GM12878 (cell line): ENCODE results near the gene AP1M1. TPM values are rescaled to one million over a fixed set of nuclear protein-coding genes. Genes with fewer than 3 reads are reported as not detected.

ENCODE experiments used
- ATAC-seq: fragments of 200-7000 bp; cut with Tn5 transposase; 3 replicates; pipeline ENCODE4 v1.9.1; 2020; ENCODE audit warnings: mild to moderate bottlenecking, moderate library complexity
- BruUV-seq: library from RNA; stranded (reverse); fragments of 400-500 nt; replicated peaks from 2 replicates; lab custom pipeline; 2021; lab: Mats Ljungman, UMichigan
- CTCF ChIA-PET: fragments of 300-600 bp; sonication (Branson Sonifier 250); formaldehyde crosslinking; extraction: SDS; loops from one replicate; lab custom pipeline; 2021; ENCODE audit warnings: inconsistent platforms; lab: Yijun Ruan, JAX
- POLR2A ChIA-PET: fragments of 350-600 bp; formaldehyde crosslinking; extraction: SDS; loops from one replicate; lab custom pipeline; 2021; ENCODE audit warnings: inconsistent platforms; lab: Charles Lee
- RAD21 ChIA-PET: fragments of 300-600 bp; sonication (Branson Sonifier 250); formaldehyde crosslinking; loops from one replicate; lab custom pipeline; 2023; ENCODE audit warnings: antibody characterized with exemption; ENCODE audit not compliant: unreplicated experiment; lab: Charles Lee
- SMC1A ChIA-PET: fragments of 300-600 bp; sonication (Branson Sonifier 250); formaldehyde crosslinking; loops from one replicate; lab custom pipeline; 2023; ENCODE audit not compliant: unreplicated experiment, uncharacterized antibody; lab: Charles Lee
- DNase-seq: peaks from one replicate; pipeline ENCODE4 v3.0.0-alpha.2; 2011; ENCODE audit warnings: low read depth, low spot score
- FAIRE-seq: peaks from 3 replicates; lab custom pipeline; 2011; peaks lifted over from hg19 to GRCh38; lab: Jason Lieb, UNC
- H2AFZ ChIP-seq: 2 replicates; pipeline ENCODE4 v1.6.0; 2011; ENCODE audit warnings: low read depth, low read length, control low read depth; ENCODE audit not compliant: control insufficient read depth
- H3K27ac ChIP-seq: 2 replicates; pipeline ENCODE4 v1.5.1; 2011; ENCODE audit warnings: control low read depth; ENCODE audit not compliant: control insufficient read depth, insufficient read depth
- H3K27me3 ChIP-seq, 2 experiments: replicated peaks in 1 of 2; 2 replicates each; pipeline versions ENCODE4 v1.6.0 to v1.6.1; 2011; ENCODE audit warnings: low read length in 1 of 2; ENCODE audit not compliant: control insufficient read depth in 2 of 2, insufficient read depth in 2 of 2
- H3K36me3 ChIP-seq, 2 experiments: 2 replicates each; pipeline ENCODE4 v1.5.1; 2011; ENCODE audit warnings: low read length in 1 of 2; ENCODE audit not compliant: control insufficient read depth in 2 of 2, insufficient read depth in 2 of 2
- H3K4me1 ChIP-seq: 2 replicates; pipeline ENCODE4 v1.6.1; 2011; ENCODE audit warnings: mild to moderate bottlenecking, low read length, moderate library complexity, mixed read lengths; ENCODE audit not compliant: control insufficient read depth, insufficient read depth
- H3K4me2 ChIP-seq: 2 replicates; pipeline ENCODE4 v1.6.0; 2011; ENCODE audit warnings: control low read depth; ENCODE audit not compliant: control insufficient read depth, insufficient read depth
- H3K4me3 ChIP-seq: fragments of 200-600 bp; sonication (generic); 2 replicates; pipeline ENCODE4 v1.5.1; 2016
- H3K79me2 ChIP-seq: 2 replicates; pipeline ENCODE4 v1.6.0; 2011; ENCODE audit warnings: low read length; ENCODE audit not compliant: control insufficient read depth, insufficient read depth
- H3K9ac ChIP-seq: 2 replicates; pipeline ENCODE4 v1.8.0; 2011; ENCODE audit warnings: low read length, control low read depth, mixed read lengths; ENCODE audit not compliant: control insufficient read depth, insufficient read depth
- H3K9me3 ChIP-seq: replicated peaks from 3 replicates; pipeline ENCODE4 v1.5.1; 2011; ENCODE audit warnings: mild to moderate bottlenecking, low read length; ENCODE audit not compliant: control insufficient read depth, insufficient read depth
- H4K20me1 ChIP-seq: 2 replicates; pipeline ENCODE4 v1.6.0; 2011; ENCODE audit not compliant: control insufficient read depth, insufficient read depth
- ATF7 ChIP-seq: fragments of 450-650 bp; IDR thresholded peaks from 2 replicates; pipeline ENCODE4 v1.6.1; 2016; ENCODE audit warnings: low read depth, mild to moderate bottlenecking
- BACH1 ChIP-seq: fragments of 450-650 bp; IDR thresholded peaks from 2 replicates; pipeline ENCODE4 v1.6.1; 2017; ENCODE audit warnings: mild to moderate bottlenecking, borderline replicate concordance
- NBN ChIP-seq: fragments of 450-650 bp; IDR thresholded peaks from 2 replicates; pipeline ENCODE4 v1.6.1; 2016
- NR2C2 ChIP-seq: IDR thresholded peaks from 2 replicates; pipeline ENCODE4 v1.6.1; 2011; ENCODE audit warnings: borderline replicate concordance, low read depth; ENCODE audit not compliant: control insufficient read depth, insufficient read length
- STAT1 ChIP-seq: fragments of 450-650 bp; conservative IDR thresholded peaks from 2 replicates; pipeline ENCODE4 v1.6.1; 2014; ENCODE audit warnings: antibody characterized with exemption, mild to moderate bottlenecking
- SUPT20H ChIP-seq: IDR thresholded peaks from 2 replicates; pipeline ENCODE4 v1.6.1; 2011; ENCODE audit warnings: low read depth, mild to moderate bottlenecking, low read length, moderate library complexity, borderline replicate concordance; ENCODE audit not compliant: control insufficient read depth
- TCF7 ChIP-seq: IDR thresholded peaks from 2 replicates; pipeline ENCODE4 v1.6.1; 2014; ENCODE audit warnings: antibody characterized with exemption, borderline replicate concordance
- ZBTB33 ChIP-seq: fragments of 450-650 bp; IDR thresholded peaks from 2 replicates; pipeline ENCODE4 v1.6.1; 2017; ENCODE audit warnings: mild to moderate bottlenecking
- ZBTB4 ChIP-seq: fragments of 450-650 bp; formaldehyde crosslinking; IDR thresholded peaks from 2 replicates; pipeline ENCODE4 v1.4.0; 2022; ENCODE audit warnings: mild to moderate bottlenecking, moderate library complexity
- ZNF687 ChIP-seq: fragments of 450-650 bp; IDR thresholded peaks from 2 replicates; pipeline ENCODE4 v1.6.1; 2017; ENCODE audit warnings: mild to moderate bottlenecking, moderate library complexity
- WGBS: methylation state at CpG from one replicate; pipeline ENCODE4 v1.1.6; 2016; ENCODE audit warnings: low lambda C conversion rate; ENCODE audit not compliant: insufficient replicate concordance, insufficient coverage; ENCODE audit errors: missing lambda C conversion rate; 5-methylcytosine and 5-hydroxymethylcytosine counted together
- in situ Hi-C: fragments of 300-500 bp; cut with MboI; formaldehyde crosslinking; loops from 9 replicates; pipeline ENCODE4 v1.14.3; 2018; ENCODE audit warnings: mixed read lengths
- intact Hi-C: fragments of 100-400 bp; cut with micrococcal nuclease; formaldehyde crosslinking; loops from one replicate; pipeline ENCODE4 v1.14.2; 2022; ENCODE audit not compliant: unreplicated experiment
- polyA plus RNA-seq, 11 experiments: library from polyadenylated mRNA; depleted of rRNA in 4 of 11; unstranded in 6 of 11; stranded (reverse) in 5 of 11; fragments of >200 nt; fragmentation: Nextera tagmentation in 4 of 11; fragmentation: Illumina TruSeq in 1 of 11; extraction: Ambion mirVana in 4 of 11; extraction: Trizol in 1 of 11; gene quantifications; 1 replicate in 1 of 11; 2 replicates in 10 of 11; pipeline versions ENCODE4 v1.2.1 to v1.2.3, GENCODE V29; 2011 to 2016; ENCODE audit warnings: inconsistent platforms in 2 of 11, missing spikeins in 2 of 11, low read depth in 1 of 11
- total RNA-seq, 4 experiments: library from RNA; depleted of rRNA in 3 of 4; stranded (reverse); fragments of >200 nt in 3 of 4; fragmentation: Illumina TruSeq in 1 of 4; extraction: Trizol in 1 of 4; gene quantifications; 2 replicates each; pipeline versions ENCODE4 v1.2.1 to v1.2.3, GENCODE V29; 2013 to 2021

Gene AP1M1
- total and polyA plus RNA-seq, 10 of the 15 experiments (the other 5 are each of a cell fraction or from before 2014, with no cell fraction given): 1.0 to 116 (median 44.7) TPM

- 0 out of 2 replicates have a peak, but pooled peaks have one; percentile 3 for TF ChIP-seq ZBTB33
Measured at GRCh38 chr19:16247353-16248182, 49.9 kb downstream of the AP1M1 start (continued).

- no peak overlapping the region for H3K9ac ChIP-seq
- H2AFZ ChIP-seq: no peak overlapping the region
- DNase-seq (no peak), ATAC-seq (no peak), FAIRE-seq (no peak)
- H3K27me3 ChIP-seq: no peaks in the 10 kb centered on the region
- no peak overlapping the region for H3K4me2 ChIP-seq
- H3K27ac ChIP-seq: no peak overlapping the region
- WGBS: 58% methylated on average over 7 of the region's 7 CpGs
- RAD21 ChIA-PET: interaction anchor here (0.6 to 5.0 kb wide), 17 partner anchors 12 to 336 kb away, joined by 3 to 81 read pairs (median 4); no protein-coding TSS in a partner anchor
- H4K20me1 ChIP-seq: no peaks in the 10 kb centered on the region
- in situ Hi-C loops (loop anchor here (5.0 kb wide), 2 partner anchors 79 to 139 kb away; no protein-coding TSS in a partner anchor), intact Hi-C loops (loop anchor here (5.0 kb wide), 1 partner anchor 79 kb away; no protein-coding TSS in a partner anchor)
- H3K79me2 ChIP-seq: no peaks in the 10 kb centered on the region
- H3K4me1 ChIP-seq: peaks cover 12% of the 10 kb centered on the region
- POLR2A ChIA-PET: interaction anchor here (0.6 to 1.3 kb wide), 4 partner anchors 20 to 138 kb away, joined by 3 to 10 read pairs (median 4); no protein-coding TSS in a partner anchor
- no peaks in the 10 kb centered on the region for H3K36me3 ChIP-seq
- no peak overlapping the region for H3K4me3 ChIP-seq
- H3K9me3 ChIP-seq: no peaks in the 10 kb centered on the region
- BruUV-seq: no TSS peak
- SMC1A ChIA-PET: interaction anchor here (0.6 to 5.2 kb wide), 12 partner anchors 16 to 369 kb away, joined by 3 to 78 read pairs (median 5); no protein-coding TSS in a partner anchor
- CTCF ChIA-PET: interaction anchor here (0.6 to 9.5 kb wide), 13 partner anchors 9 to 1535 kb away, joined by 3 to 192 read pairs (median 3); no protein-coding TSS in a partner anchor
- TF ChIP-seq ZNF687 (no peak), ATF7 (no peak), NBN (no peak), NR2C2 (no peak), STAT1 (no peak), BACH1 (no peak), SUPT20H (no peak), TCF7 (no peak), ZBTB4 (CRISPR knock-in tag) (no peak)
Measured at GRCh38 chr19:16248380-16249023, 50.8 kb downstream of the AP1M1 start.
